Pancreas (tissue), 10 donors: ENCODE data around the gene FGF21. TPM values are rescaled to one million over a fixed set of nuclear protein-coding genes. Genes with fewer than 3 reads are reported as not detected.

ENCODE experiments used
- ATAC-seq, 4 donors: fragments of 200-7000 bp; cut with Tn5 transposase; one replicate each; pipeline versions ENCODE4 v1.8.0 to v1.9.1; 2020; ENCODE audit warnings: mild to moderate bottlenecking in 4 of 4, moderate library complexity in 4 of 4
- DNase-seq, 6 donors: peaks; one replicate each; pipeline ENCODE4 v3.0.0-alpha.2; 2020
- FAIRE-seq: peaks from 2 replicates; lab custom pipeline; 2012; peaks lifted over from hg19 to GRCh38; lab: Jason Lieb, UNC
- H3K27ac ChIP-seq, 4 donors: fragments of 200-600 bp; sonication (generic); 1 replicate in 3 of 4; 2 replicates in 1 of 4; pipeline versions ENCODE4 v1.5.0 to v1.8.0; 2020
- H3K27me3 ChIP-seq, 4 donors: fragments of 200-600 bp; one replicate each; pipeline ENCODE4 v1.8.0; 2021
- H3K36me3 ChIP-seq, 3 donors: fragments of 200-600 bp; sonication (generic) in 1 of 3; one replicate each; pipeline versions ENCODE4 v1.5.0 to v1.8.0; 2020 to 2021
- H3K4me1 ChIP-seq, 3 donors: fragments of 200-600 bp; one replicate each; pipeline ENCODE4 v1.8.0; 2021
- H3K4me3 ChIP-seq, 4 donors: fragments of 200-600 bp; sonication (generic) in 2 of 4; one replicate each; pipeline versions ENCODE4 v1.5.0 to v1.8.0; 2020 to 2021
- H3K9me3 ChIP-seq, 4 donors: fragments of 200-600 bp; one replicate each; pipeline ENCODE4 v1.8.0; 2021
- CTCF ChIP-seq, 4 donors: fragments of 200-600 bp; sonication (generic) in 3 of 4; IDR thresholded peaks; one replicate each; pipeline versions ENCODE4 v1.5.0 to v1.8.0; 2021; ENCODE audit warnings: antibody characterized with exemption in 4 of 4
- WGBS, 2 donors: extraction: QIAGEN DNeasy Blood & Tissue Kit; methylation state at CpG; one replicate each; pipeline ENCODE4 v1.1.7; 2013; 5-methylcytosine and 5-hydroxymethylcytosine counted together
- intact Hi-C, 3 donors: fragments of 100-400 bp; cut with DNase I; formaldehyde crosslinking; loops; one replicate each; pipeline versions ENCODE4 v1.11.1 to v1.14.2; 2022
- polyA plus RNA-seq, 2 donors: library from polyadenylated mRNA; stranded (reverse); fragments of 200-250 nt; gene quantifications; one replicate each; pipeline ENCODE4 v1.2.3, GENCODE V29; 2013
- total RNA-seq, 6 donors: library from RNA; stranded (reverse); fragmentation: NEBNext Ultra II Directional in 4 of 6; extraction: Animal tissue kit (Norgen Biotek cat#: 25700) in 4 of 6; gene quantifications; one replicate each; pipeline versions ENCODE4 v1.2.1 to v1.2.4, GENCODE V29; 2021 to 2023
- donor health status: healthy with polysubstance abuse.
- donor health status: DM: no; HTN: no; CAD: no; lungs with moderate emphysema.
- donor health status: DM: no; HTN: no; CAD: no.
- donor health status: control.
- donor health status: control.
- donor health status: Bipolar disorder and iron deficiency.
- donor health status: DM: yes; HTN: yes; CAD: no.
- donor health status: DM: no; HTN: no; CAD: no.
- donor health status: DM: no; HTN: no; CAD: no.
- donor health status: DM: yes; HTN: yes; CAD: no.

The FGF21 gene
- total and polyA plus RNA-seq, 8 donors = 0.51 TPM; not detected in 7

- WGBS, 2 donors = 0 to 1% methylated on average over 43 to 67 of the region's 67 CpGs
- intact Hi-C loops = no loop called here
- FAIRE-seq (peak; percentile 96), ATAC-seq (peak; percentile 89 to 94 (median 93)), DNase-seq (peak; percentile 96 to 100 (median 99))
- no peaks in the 10 kb centered on the region for H3K4me1 ChIP-seq
- no peaks in the 10 kb centered on the region for H3K27me3 ChIP-seq
- peak overlapping the region; percentile 43 to 77 (median 55) for H3K27ac ChIP-seq
- H3K4me3 ChIP-seq = peak overlapping the region; percentile 40 to 63 (median 46)
- no peak for TF ChIP-seq CTCF (IDR thresholded peaks at IDR 0.05)
- no peaks in the 10 kb centered on the region for H3K36me3 ChIP-seq
- H3K9me3 ChIP-seq = no peaks in the 10 kb centered on the region
Measured at GRCh38 chr19:48713864-48714755, 41.2 kb upstream of the FGF21 start.

GRCh38 chr19:48714759-48715675 lies 40.3 kb upstream of the FGF21 start:
- DNase-seq (peak in 3 of 6 donors; percentile 44 to 63 (median 57)), FAIRE-seq (no peak), ATAC-seq (no peak)
- H3K27ac ChIP-seq = peak overlapping the region; percentile 43 to 77 (median 55)
- intact Hi-C loops = no loop called here
- peak overlapping the region in 3 of 4 donors; percentile 18 to 63 (median 34) for H3K4me3 ChIP-seq
- no peaks in the 10 kb centered on the region for H3K27me3 ChIP-seq
- H3K9me3 ChIP-seq = no peaks in the 10 kb centered on the region
- TF ChIP-seq CTCF (IDR thresholded peaks at IDR 0.05) = no peak
- no peaks in the 10 kb centered on the region for H3K4me1 ChIP-seq
- WGBS, 2 donors = 55 to 57% methylated on average over 26 of the region's 26 CpGs
- H3K36me3 ChIP-seq = no peaks in the 10 kb centered on the region

DNA sequence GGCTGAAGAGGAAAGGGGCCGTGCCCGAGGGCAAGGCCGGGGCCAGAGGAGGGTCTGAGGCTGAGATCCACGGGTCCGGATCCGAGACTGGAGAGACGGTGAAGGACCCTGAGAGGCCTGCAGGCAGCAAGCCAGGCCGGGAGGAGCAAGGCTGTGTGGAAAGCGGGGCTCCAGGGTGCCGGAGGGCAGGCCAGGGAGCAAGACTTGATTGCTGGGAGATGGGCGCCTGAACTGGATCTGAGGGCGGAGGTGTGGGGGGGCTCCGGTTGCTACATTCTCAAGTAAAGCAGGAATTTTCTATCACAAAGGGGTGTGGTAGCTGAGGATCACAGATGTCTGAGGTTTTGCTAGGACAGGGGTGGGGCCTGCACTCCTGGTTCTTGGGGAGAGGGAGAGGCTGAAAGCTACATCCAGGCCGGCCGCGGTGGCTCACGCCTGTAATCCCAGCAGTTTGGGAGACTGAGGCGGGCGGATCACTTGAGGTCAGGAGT lies 39.6 kb upstream of the FGF21 start:
- WGBS, 2 donors = 80 to 83% methylated on average over 19 of the region's 19 CpGs
- no peak for ATAC-seq

More for the DNA sequence above, 39.6 kb upstream of the FGF21 start:
- Histone ChIP-seq H3K4me3 (no peak overlapping the region), H3K4me1 (no peaks in the 10 kb centered on the region), H3K27me3 (no peaks in the 10 kb centered on the region), H3K36me3 (no peaks in the 10 kb centered on the region), H3K27ac (no peak overlapping the region), H3K9me3 (no peaks in the 10 kb centered on the region)
- no peak for FAIRE-seq
- DNase-seq = peak in 3 of 6 donors; percentile 32 to 78 (median 59)
- no peak for TF ChIP-seq CTCF (IDR thresholded peaks at IDR 0.05)
- intact Hi-C loops = no loop called here
